ENCODE data around the gene UMAD1.
A peak's percentile ranks its signal among the peaks of the same experiment; 100 is the strongest.

GRCh38 chr7:7681191-7681935 is 40.8 kb downstream of the UMAD1 start:
- TF ChIP-seq CTCF (IDR thresholded peaks at IDR 0.05) (peak in 5 of 6 experiments; percentile 52 to 85 (median 80)), POLR2A (IDR thresholded peaks at IDR 0.05) (no peak)

Data from Peyer's patch (tissue), 4 donors.